Cerebellar cortex (tissue), 1 donor: Measurements from ENCODE around the gene CCDC34.
"Not testable (repeated sequence)": the region's sequence is repeated elsewhere in the genome, so short reads cannot be mapped to it uniquely, and the experiment has no call there.

ENCODE experiments used
- DNase-seq: peaks from one replicate; pipeline ENCODE4 v3.0.0-alpha.2; 2015; ENCODE audit warnings: low spot score

CCDC34 gene

DNA sequence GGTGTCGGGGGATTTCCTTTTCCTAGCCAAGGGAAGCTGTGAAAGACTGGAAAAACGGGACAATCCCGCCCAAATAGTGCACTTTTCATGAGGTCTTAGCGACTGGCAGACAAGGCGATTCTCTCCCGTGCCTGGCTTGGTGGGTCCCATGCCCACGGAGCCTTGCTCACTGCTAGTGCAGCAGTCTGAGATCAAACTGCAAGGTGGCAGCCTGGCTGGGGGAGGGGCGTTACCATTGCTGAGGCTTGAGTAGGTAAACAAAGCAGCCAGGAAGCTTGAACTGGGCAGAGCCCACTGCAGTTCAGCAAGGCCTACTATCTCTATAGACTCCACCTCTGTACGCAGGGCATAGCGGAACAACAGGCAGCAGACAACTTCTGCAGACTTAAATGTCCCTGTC, 41.7 kb downstream of the CCDC34 start:
- DNase-seq = not testable (repeated sequence)

- no peak for DNase-seq
Observed at GRCh38 chr11:27319072-27319471, 43.9 kb downstream of the CCDC34 start.

GRCh38 chr11:27317751-27318150, 45.3 kb downstream of the CCDC34 start:
- no peak for DNase-seq

DNA sequence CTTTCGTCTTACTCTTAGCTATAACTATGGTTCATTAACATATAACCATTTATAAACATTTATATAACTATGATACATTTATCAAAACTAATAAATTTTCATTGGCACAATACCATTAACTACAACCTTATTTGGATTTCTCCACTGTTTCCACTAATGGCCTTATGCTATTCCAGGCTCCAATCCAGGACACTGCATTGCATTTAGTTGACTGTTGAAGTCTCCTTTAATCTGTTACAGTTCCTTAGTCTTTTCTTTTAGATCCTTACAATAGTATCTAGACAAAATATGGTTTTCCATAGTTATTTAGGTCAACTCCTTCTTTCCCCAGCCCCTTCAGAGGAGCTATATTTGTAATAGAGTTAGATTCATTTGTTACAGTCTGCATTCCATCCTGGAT, 47.2 kb downstream of the CCDC34 start:
- no peak for DNase-seq

GRCh38 chr11:27313157-27313821, 49.7 kb downstream of the CCDC34 start:
- DNase-seq = no peak

GRCh38 chr11:27312110-27312509, 50.9 kb downstream of the CCDC34 start:
- no peak for DNase-seq

DNA sequence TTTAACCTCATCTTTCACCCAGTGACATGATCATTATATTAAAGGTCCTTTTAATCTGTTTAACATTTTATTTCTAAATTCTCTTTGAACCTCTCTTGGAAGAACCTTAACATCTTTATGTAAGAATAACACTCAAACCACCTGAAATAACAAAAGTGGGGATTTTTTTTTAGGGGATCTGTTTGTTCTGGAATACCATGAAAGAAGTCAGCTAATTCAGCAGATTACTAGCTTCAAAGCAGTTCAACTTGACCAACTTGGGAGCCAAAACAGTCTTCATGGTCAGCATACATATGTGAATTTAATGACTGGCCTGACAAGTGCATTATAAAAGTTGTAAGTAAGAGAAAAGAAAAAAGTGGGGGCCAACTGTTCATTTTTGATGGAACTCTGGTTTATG, 52.3 kb downstream of the CCDC34 start:
- DNase-seq = no peak

GRCh38 chr11:27310182-27310581, 52.8 kb downstream of the CCDC34 start:
- no peak for DNase-seq

DNA sequence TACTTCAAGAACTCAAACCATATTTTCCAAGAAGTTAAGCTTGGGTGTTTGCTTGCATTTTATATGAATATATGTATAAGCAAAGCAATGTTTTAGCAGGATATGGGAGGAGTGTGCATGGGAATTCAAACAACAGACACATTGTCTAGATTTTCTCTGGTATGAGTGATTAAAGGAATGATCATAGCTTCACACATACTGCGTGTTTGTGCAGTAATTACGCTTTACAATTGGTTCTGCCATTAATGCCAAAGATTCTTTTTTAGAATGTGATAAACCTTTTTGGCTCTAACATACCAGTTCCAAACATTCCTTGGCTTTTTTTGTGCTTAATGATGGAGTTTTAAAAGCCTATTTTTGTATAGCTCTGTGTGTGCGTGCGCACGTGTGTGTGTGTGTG, 54.0 kb downstream of the CCDC34 start:
- no peak for DNase-seq

- no peak for DNase-seq
Observed at GRCh38 chr11:27307232-27307631, 55.8 kb downstream of the CCDC34 start.

DNA sequence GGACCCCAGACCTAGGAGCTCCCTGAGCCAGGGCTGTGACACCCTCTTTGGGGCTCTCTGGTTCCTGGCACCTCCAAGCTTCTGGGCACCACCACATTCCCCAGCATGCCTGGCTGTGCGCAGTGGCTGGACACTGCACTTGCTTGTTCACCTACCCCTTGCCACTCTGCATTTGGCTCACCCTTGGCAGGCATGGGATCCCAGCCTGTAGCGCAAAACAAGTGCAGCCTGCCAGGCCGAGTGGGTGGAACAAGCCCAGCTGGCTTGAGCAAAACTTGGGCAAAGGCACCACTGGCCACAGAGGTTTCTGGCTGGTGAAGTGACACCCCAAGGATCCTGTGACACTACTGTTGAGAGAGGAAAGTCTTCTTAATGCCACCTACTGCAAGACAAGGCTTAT, 57.3 kb downstream of the CCDC34 start:
- DNase-seq = no peak

- DNase-seq = no peak
Observed at GRCh38 chr11:27304514-27304913, 58.5 kb downstream of the CCDC34 start.

DNA sequence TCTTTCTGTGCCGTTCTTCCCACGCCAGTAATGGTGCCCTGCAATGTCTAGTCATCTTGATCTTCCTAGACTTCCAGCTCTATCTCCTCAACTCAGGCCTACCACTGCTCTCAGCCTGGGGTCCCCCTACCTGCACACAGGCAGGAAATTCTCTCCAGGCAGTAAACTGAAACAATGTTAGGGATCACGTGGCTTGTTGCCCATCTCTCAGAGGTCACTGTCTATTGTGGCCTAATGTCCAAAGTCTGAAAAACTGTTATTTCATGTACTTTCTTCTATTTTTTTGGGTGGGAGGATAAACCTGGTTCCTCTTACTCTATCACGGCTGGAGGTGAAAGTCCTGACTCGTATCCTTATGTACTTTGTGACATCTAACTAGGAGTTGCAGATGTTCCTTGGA, 59.1 kb downstream of the CCDC34 start:
- no peak for DNase-seq

- no peak for DNase-seq
Observed at GRCh38 chr11:27300974-27301373, 62.0 kb downstream of the CCDC34 start.

- DNase-seq = no peak
Observed at GRCh38 chr11:27297616-27298015, 65.4 kb downstream of the CCDC34 start.

GRCh38 chr11:27296497-27296896, 66.5 kb downstream of the CCDC34 start:
- peak; percentile 73 for DNase-seq

GRCh38 chr11:27295928-27296327, 67.1 kb downstream of the CCDC34 start:
- no peak for DNase-seq

- no peak for DNase-seq
Observed at GRCh38 chr11:27294654-27295053, 68.4 kb downstream of the CCDC34 start.

GRCh38 chr11:27293515-27294417, 69.2 kb downstream of the CCDC34 start:
- no peak for DNase-seq

- DNase-seq = no peak
Observed at GRCh38 chr11:27292637-27293010, 70.4 kb downstream of the CCDC34 start.

GRCh38 chr11:27291954-27292636, 70.9 kb downstream of the CCDC34 start:
- no peak for DNase-seq

DNA sequence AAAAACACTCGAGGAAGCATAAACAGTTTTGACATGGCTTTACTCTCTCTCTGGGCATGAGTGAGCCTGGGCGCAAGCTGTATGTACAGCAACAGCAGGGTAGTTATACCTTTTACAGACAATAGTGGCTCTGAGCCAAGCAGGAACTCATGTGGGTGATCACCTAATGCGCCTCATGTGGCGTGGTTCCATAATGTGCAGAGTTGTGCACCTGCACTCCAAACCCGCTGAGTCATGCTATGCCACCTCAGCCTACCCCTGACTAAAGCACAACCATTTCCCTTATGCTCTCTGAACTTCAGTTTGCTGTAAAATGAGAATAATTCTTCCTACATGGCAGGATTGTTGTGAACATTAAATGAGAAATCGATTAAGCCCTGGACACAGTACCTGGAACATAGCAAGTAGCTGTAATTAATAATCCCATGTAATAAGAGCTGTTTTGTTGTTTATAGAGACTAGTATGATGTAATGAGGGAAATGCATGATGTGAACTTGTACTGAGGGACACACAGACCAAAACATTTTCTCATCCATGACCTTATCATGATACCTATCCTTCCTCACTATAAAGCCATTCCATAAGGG, 71.6 kb downstream of the CCDC34 start:
- no peak for DNase-seq
